Measurements from ENCODE around the gene HACE1. TPM values are rescaled to one million over a fixed set of nuclear protein-coding genes. Genes with fewer than 3 reads are reported as not detected.
"Not testable (repeated sequence)": the region's sequence is repeated elsewhere in the genome, so short reads cannot be mapped to it uniquely, and the experiment has no call there.

The HACE1 gene
- total and polyA plus RNA-seq, 9 donors: 6.5 to 11.0 (median 9.0) TPM

DNA sequence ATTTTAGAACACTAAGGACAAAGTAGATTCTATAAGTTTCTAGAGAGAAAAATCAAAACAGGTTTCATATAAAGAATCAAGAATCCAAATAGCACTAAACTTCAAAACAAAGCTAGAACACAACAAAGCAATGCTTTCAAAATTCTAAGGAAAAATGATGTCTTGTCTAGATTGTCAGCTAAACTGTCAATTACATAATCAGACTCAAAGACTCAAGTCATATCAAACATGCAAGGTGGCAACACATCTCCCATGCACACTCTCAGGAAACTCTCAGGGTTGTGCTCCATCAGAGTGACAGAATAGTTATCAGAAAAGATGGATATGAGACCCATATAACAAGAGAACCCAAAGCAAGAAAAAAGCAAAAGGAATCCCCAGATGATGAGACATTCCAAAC lies 23.9 kb downstream of the HACE1 start:
- no peaks in the 10 kb centered on the region for H3K9me3 ChIP-seq (replicated peaks; ENCODE audit: control insufficient read depth, low read depth, low read length)
- H3K27me3 ChIP-seq (ENCODE audit: control insufficient read depth, insufficient read depth, low read length): no peaks in the 10 kb centered on the region
- no peak overlapping the region for H3K4me3 ChIP-seq (ENCODE audit: low read length)
- DNase-seq: no peak
- no peaks in the 10 kb centered on the region for H3K36me3 ChIP-seq (ENCODE audit: control insufficient read depth, insufficient read depth, low read length)
- H3K27ac ChIP-seq (ENCODE audit: low read length): no peak overlapping the region
- H3K4me1 ChIP-seq (ENCODE audit: control insufficient read depth, insufficient read depth, low read length): no peaks in the 10 kb centered on the region

DNA sequence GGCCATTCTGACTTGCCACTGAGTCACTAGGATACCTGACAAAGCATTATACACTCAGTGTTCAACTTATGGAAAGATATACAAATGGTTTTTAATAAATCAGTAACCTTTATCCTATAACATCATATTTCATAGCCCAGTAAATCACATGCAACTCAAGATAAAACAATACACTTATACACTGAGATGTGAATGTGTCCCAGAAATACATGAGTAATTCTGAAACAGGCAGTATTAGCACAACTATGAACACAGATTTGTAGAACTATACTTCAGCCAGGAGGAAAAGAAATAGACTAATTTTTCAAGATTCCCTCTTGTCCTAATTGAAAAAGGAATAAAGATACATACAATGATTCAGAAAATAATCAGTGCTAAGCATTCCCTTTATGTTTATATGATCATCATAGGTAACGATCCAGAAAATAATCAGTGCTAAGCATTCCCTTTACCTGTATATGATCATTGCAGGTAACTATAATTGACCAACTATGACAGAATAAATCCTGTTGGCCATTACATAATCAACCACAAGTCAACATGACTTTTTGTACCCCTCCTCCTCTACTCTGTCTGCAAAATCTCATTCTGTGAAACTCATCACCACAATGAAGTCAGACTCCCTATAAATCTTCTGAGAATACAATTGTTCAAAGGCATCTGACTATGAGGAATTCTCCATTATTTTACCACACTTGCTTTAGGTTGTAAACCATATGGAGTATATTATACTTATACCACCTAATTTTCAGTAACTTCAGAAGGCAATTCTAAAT lies 30.3 kb downstream of the HACE1 start:
- Histone ChIP-seq H3K27me3 (ENCODE audit: control insufficient read depth, insufficient read depth, low read length) (no peaks in the 10 kb centered on the region), H3K9me3 (replicated peaks; ENCODE audit: control insufficient read depth, low read depth, low read length) (no peaks in the 10 kb centered on the region), H3K36me3 (ENCODE audit: control insufficient read depth, insufficient read depth, low read length) (no peaks in the 10 kb centered on the region), H3K4me1 (ENCODE audit: control insufficient read depth, insufficient read depth, low read length) (no peaks in the 10 kb centered on the region), H3K27ac (ENCODE audit: low read length) (no peak overlapping the region), H3K4me3 (ENCODE audit: low read length) (no peak overlapping the region)
- DNase-seq: no peak
- no CpG with 5 or more reads among the region's 1 CpG for WGBS (ENCODE audit: insufficient coverage)

DNA sequence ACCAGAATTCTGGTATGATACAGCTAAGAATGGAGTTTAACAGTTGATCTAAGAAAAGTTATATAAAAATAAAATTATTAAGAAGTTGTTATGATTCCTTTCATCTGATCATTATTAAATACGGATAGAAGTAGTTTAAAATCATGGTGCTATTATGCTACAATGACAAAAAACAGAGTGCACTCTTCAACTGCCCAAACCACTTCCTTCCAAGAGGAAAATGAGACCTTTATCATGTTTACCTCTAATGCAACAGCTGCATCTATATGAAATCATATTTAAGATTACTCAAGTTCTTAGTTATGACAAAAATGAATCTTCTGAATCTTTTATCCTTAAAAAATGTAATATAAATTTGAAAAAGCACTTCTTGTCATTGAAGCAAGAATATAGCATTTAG lies 31.2 kb downstream of the HACE1 start:
- no peak for DNase-seq
- Histone ChIP-seq H3K4me1 (ENCODE audit: control insufficient read depth, insufficient read depth, low read length) (no peaks in the 10 kb centered on the region), H3K27ac (ENCODE audit: low read length) (no peak overlapping the region), H3K9me3 (replicated peaks; ENCODE audit: control insufficient read depth, low read depth, low read length) (no peaks in the 10 kb centered on the region), H3K27me3 (ENCODE audit: control insufficient read depth, insufficient read depth, low read length) (no peaks in the 10 kb centered on the region), H3K4me3 (ENCODE audit: low read length) (no peak overlapping the region), H3K36me3 (ENCODE audit: control insufficient read depth, insufficient read depth, low read length) (no peaks in the 10 kb centered on the region)
- WGBS (ENCODE audit: insufficient coverage): no CpG with 5 or more reads among the region's 1 CpG

- H3K9me3 ChIP-seq (replicated peaks; ENCODE audit: control insufficient read depth, low read depth, low read length); H3K4me1 ChIP-seq (ENCODE audit: control insufficient read depth, insufficient read depth, low read length); H3K27ac ChIP-seq (ENCODE audit: low read length); DNase-seq; H3K4me3 ChIP-seq (ENCODE audit: low read length); H3K36me3 ChIP-seq (ENCODE audit: control insufficient read depth, insufficient read depth, low read length); H3K27me3 ChIP-seq (ENCODE audit: control insufficient read depth, insufficient read depth, low read length): not testable (repeated sequence)
- 100% methylated on average over 1 of the region's 4 CpGs for WGBS (ENCODE audit: insufficient coverage)
Observed at GRCh38 chr6:104820820-104821219, 38.9 kb downstream of the HACE1 start.

- WGBS (ENCODE audit: insufficient coverage): 77% methylated on average over 2 of the region's 3 CpGs
- Histone ChIP-seq H3K9me3 (replicated peaks; ENCODE audit: control insufficient read depth, low read depth, low read length) (no peaks in the 10 kb centered on the region), H3K4me3 (ENCODE audit: low read length) (no peak overlapping the region), H3K4me1 (ENCODE audit: control insufficient read depth, insufficient read depth, low read length) (no peaks in the 10 kb centered on the region), H3K27me3 (ENCODE audit: control insufficient read depth, insufficient read depth, low read length) (no peaks in the 10 kb centered on the region), H3K36me3 (ENCODE audit: control insufficient read depth, insufficient read depth, low read length) (peaks cover 3% of the 10 kb centered on the region), H3K27ac (ENCODE audit: low read length) (no peak overlapping the region)
- no peak for DNase-seq
Observed at GRCh38 chr6:104816125-104816524, 43.6 kb downstream of the HACE1 start.

DNA sequence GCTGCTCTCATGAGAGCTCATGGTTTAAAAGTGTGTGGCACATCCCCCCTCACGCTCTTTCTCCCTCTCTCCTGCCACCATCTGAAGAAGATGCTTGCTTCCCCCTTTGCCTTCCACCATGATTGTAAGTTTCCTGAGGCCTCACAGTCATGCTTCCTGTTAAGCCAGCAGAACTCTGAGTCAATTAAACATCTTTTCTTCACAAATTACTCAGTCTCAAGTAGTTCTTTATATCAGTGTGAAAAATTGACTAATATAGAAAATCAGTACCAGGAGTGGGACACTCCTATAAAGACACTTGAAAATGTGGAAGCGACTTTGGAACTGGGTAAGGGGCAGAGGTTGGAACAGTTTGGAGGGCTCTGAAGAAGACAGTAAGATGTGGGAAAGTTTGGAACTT lies 45.0 kb downstream of the HACE1 start:
- no peak overlapping the region for H3K4me3 ChIP-seq (ENCODE audit: low read length)
- H3K27ac ChIP-seq (ENCODE audit: low read length): no peak overlapping the region
- H3K9me3 ChIP-seq (replicated peaks; ENCODE audit: control insufficient read depth, low read depth, low read length): no peaks in the 10 kb centered on the region
- no peaks in the 10 kb centered on the region for H3K36me3 ChIP-seq (ENCODE audit: control insufficient read depth, insufficient read depth, low read length)
- DNase-seq: no peak
- WGBS (ENCODE audit: insufficient coverage): 100% methylated on average over 1 of the region's 2 CpGs
- no peaks in the 10 kb centered on the region for H3K4me1 ChIP-seq (ENCODE audit: control insufficient read depth, insufficient read depth, low read length)
- no peaks in the 10 kb centered on the region for H3K27me3 ChIP-seq (ENCODE audit: control insufficient read depth, insufficient read depth, low read length)

- H3K36me3 ChIP-seq (ENCODE audit: control insufficient read depth, insufficient read depth, low read length): no peaks in the 10 kb centered on the region
- DNase-seq: no peak
- no peaks in the 10 kb centered on the region for H3K4me1 ChIP-seq (ENCODE audit: control insufficient read depth, insufficient read depth, low read length)
- WGBS (ENCODE audit: insufficient coverage): no CpG with 5 or more reads among the region's 2 CpGs
- H3K27ac ChIP-seq (ENCODE audit: low read length): no peak overlapping the region
- no peak overlapping the region for H3K4me3 ChIP-seq (ENCODE audit: low read length)
- no peaks in the 10 kb centered on the region for H3K9me3 ChIP-seq (replicated peaks; ENCODE audit: control insufficient read depth, low read depth, low read length)
- H3K27me3 ChIP-seq (ENCODE audit: control insufficient read depth, insufficient read depth, low read length): no peaks in the 10 kb centered on the region
Observed at GRCh38 chr6:104813552-104813951, 46.2 kb downstream of the HACE1 start.

DNA sequence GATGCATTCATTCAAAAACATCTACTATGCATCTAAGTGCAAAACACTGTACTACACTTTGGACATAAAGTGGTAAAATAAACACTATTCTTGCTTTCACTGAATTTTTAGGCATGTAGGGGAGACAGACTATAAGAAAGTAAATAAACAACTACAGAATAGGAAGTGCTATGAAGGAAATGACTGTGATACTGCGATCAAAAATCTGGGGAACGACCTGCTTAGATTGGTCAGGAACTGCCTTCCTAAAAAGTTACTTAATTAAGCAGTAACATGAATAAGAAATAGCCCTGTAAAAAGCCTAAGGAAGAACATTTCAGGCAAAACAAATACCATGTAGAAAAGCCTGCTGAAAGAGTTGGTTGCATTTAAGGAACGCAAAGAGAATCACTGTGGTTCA lies 50.6 kb downstream of the HACE1 start:
- Histone ChIP-seq H3K9me3 (replicated peaks; ENCODE audit: control insufficient read depth, low read depth, low read length) (no peaks in the 10 kb centered on the region), H3K27me3 (ENCODE audit: control insufficient read depth, insufficient read depth, low read length) (no peaks in the 10 kb centered on the region), H3K27ac (ENCODE audit: low read length) (no peak overlapping the region), H3K36me3 (ENCODE audit: control insufficient read depth, insufficient read depth, low read length) (no peaks in the 10 kb centered on the region), H3K4me3 (ENCODE audit: low read length) (no peak overlapping the region), H3K4me1 (ENCODE audit: control insufficient read depth, insufficient read depth, low read length) (no peaks in the 10 kb centered on the region)
- no peak for DNase-seq
- WGBS (ENCODE audit: insufficient coverage): no CpG with 5 or more reads among the region's 3 CpGs

- no CpG with 5 or more reads among the region's 4 CpGs for WGBS (ENCODE audit: insufficient coverage)
- H3K27ac ChIP-seq (ENCODE audit: low read length); H3K4me1 ChIP-seq (ENCODE audit: control insufficient read depth, insufficient read depth, low read length); H3K9me3 ChIP-seq (replicated peaks; ENCODE audit: control insufficient read depth, low read depth, low read length); H3K36me3 ChIP-seq (ENCODE audit: control insufficient read depth, insufficient read depth, low read length); DNase-seq; H3K27me3 ChIP-seq (ENCODE audit: control insufficient read depth, insufficient read depth, low read length); H3K4me3 ChIP-seq (ENCODE audit: low read length): not testable (repeated sequence)
Observed at GRCh38 chr6:104805335-104805734, 54.4 kb downstream of the HACE1 start.

DNA sequence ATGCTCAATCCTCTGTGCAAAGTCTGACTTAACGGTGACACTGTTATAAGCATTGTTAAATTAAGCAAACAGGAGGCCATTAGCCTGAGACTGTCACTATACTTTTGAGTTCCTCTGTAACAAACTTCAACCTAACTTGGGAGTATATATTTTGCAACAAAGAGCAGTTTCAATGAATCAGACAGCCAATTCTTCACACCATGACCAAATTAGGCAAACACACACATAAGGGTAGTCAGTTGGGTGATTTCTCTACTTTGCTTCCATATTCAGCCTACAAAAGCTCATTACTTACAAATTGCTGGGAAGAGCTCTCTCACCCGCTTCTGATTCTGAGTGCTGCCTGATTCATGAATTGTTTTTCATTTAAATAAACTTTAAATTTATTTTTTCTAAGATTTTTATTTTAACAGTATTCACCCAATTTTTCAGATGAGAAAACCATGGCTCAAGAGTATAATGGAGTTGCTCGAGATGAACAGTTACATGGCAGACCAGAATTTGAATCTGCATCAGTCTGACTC lies 60.5 kb downstream of the HACE1 start:
- no peaks in the 10 kb centered on the region for H3K4me1 ChIP-seq (ENCODE audit: control insufficient read depth, insufficient read depth, low read length)
- no peak for DNase-seq
- H3K36me3 ChIP-seq (ENCODE audit: control insufficient read depth, insufficient read depth, low read length): no peaks in the 10 kb centered on the region
- H3K9me3 ChIP-seq (replicated peaks; ENCODE audit: control insufficient read depth, low read depth, low read length): no peaks in the 10 kb centered on the region
- no peak overlapping the region for H3K4me3 ChIP-seq (ENCODE audit: low read length)
- H3K27me3 ChIP-seq (ENCODE audit: control insufficient read depth, insufficient read depth, low read length): no peaks in the 10 kb centered on the region
- no peak overlapping the region for H3K27ac ChIP-seq (ENCODE audit: low read length)
- 100% methylated on average over 1 of the region's 3 CpGs for WGBS (ENCODE audit: insufficient coverage)

All from muscle of leg (tissue), 11 donors.